ENCODE measurements around the gene ACSL5.
A peak's percentile ranks its signal among the peaks of the same experiment; 100 is the strongest.
"Not testable (repeated sequence)": the region's sequence is repeated elsewhere in the genome, so short reads cannot be mapped to it uniquely, and the experiment has no call there.

The ACSL5 gene

DNA sequence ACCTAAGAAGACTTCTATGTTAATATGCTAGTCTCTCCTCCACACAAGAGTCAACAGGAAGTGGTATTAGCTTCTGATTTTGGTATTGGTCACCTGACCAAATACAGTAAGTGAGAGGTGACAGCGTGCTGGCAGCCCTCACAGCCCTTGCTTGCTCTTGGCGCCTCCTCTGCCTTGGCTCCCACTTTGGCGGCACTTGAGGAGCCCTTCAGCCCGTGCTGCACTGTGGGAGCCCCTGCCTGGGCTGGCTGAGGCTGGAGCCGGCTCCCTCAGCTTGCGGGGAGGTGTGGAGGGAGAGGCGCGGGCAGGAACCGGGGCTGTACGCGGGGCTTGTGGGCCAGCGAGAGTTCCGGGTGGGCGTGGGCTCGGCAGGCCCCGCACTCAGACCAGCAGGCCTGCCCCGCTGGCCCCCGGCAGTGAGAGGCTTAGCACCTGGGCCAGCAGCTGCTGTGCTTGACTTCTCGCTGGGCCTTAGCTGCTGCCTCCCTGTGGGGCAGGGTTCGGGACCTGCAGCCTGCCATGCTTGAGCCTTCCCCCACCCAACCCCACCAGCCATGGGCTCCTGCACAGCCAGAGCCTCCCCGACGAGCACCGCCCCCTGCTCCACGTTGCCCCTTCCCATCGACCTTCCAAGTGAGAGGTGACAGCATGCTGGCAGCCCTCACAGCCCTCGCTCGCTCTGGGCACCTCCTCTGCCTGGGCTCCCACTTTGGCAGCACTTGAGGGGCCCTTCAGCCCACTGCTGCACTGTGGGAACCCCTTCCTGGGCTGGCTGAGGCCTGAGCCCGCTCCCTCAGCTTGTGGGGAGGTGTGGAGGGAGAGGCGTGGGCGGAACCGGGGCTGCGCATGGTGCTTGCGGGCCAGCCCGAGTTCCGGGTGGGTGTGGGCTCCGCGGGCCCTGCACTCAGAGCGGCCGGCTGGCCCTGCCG is 4.2 kb upstream of the ACSL5 start:
- intact Hi-C loops (cut with DNase I) = no loop called here
- peak in 1 of 42 donors; percentile 23 for DNase-seq

- intact Hi-C loops (cut with DNase I) = no loop called here
- peak in 1 of 42 donors; percentile 9 for DNase-seq
These were observed 3.5 kb upstream of the ACSL5 start for GRCh38 chr10:112370424-112370819.

- DNase-seq = peak in 1 of 42 donors; percentile 25
- intact Hi-C loops (cut with DNase I) = not testable (repeated sequence)
These were observed 2.6 kb upstream of the ACSL5 start for GRCh38 chr10:112371326-112371725.

DNA sequence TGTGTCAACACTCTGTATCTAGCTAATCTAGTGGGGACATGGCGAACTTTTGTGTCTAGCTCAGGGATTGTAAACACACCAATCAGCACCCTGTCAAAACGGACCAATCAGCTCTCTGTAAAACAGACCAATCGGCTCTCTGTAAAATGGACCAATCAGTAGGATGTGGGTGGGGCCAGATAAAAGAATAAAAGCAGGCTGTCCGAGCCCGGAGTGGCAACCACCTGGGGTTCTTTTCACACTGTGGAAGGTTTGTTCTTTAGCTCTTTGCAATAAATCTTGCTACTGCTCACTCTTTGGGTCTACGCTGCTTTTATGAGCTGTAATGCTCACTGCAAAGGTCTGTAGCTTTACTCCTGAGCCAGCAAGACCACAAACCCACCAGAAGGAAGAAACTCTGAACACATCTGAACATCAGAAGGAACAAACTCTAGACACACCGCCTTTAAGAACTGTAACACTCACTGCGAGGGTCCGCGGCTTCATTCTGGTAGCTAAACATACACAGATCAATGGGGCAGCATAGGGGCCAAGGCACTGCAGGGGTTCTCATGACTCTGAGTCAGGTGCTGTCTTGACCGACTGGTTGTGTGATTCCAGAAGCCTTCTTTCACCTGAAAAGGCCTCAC is 1.6 kb upstream of the ACSL5 start:
- DNase-seq; intact Hi-C loops (cut with DNase I): not testable (repeated sequence)

DNA sequence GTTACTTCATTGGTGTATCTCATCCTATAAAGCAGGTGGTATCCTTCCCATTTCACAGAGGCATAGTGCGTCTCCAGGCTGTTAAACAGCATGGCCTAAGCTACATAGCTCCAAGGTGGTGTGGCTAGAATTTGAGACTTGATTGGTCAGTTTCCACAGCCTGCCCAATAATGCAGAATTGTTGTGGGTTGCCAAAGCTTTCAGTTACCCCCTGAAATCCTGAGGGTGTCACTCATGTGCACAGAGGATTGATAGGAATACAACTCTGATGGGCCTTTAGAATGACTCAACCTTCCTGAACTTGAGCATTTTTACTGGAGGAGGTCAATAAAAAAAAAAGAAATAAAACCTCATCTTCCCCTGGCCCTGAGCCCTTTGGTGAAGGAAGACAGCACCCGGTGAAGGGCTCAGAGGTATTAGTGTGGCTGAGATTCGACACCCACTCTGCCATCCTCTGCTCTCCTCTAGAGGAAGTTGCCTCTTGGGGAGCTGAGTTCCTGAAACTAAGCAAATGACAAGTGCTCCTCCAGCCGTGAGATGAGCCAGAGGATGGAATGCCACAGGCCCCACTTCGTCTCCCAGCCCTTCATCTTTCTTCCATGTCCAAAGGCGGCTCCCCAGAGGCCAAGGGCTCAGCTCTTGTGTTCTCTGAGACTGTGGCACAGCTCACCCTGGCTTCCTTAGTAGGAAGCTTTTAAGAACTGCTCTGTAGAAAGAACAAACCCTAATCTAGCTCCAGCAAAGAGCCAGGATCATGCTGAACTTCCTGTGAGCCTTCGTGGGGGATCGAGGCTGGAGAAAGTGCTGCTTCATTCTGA is 1.0 kb downstream of the ACSL5 start:
- peak in 2 of 42 donors; percentile 20 to 44 for DNase-seq
- intact Hi-C loops (cut with DNase I) = no loop called here

DNA sequence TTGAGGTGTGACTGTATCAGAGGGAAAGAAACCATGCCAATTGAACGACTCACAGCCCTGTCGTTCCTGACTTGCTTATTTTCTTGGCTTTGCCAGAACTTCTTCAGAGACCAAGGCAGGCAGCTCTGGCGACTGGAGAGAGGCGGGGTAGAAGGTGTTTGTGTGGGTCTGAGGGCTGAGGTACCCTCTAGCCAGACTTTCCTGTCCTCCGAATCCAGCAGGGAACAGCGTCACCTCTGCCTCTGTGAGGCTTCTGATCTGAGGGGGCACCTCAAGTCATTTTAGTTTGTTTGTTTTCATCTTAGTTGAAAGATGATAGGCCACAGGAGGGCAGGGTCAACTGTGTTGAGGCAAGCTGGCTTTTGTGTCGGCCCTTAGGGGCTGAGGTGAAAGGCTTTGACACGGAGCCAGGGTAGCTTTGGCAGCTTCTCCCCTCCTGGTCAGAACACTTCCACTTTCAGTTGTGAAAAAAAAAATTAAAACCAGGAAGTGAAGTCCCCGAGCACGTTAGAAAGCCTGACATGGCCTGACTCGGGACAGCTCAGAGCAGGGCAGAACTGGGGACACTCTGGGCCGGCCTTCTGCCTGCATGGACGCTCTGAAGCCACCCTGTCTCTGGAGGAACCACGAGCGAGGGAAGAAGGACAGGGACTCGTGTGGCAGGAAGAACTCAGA is 1.9 kb downstream of the ACSL5 start:
- peak in 15 of 42 donors; percentile 4 to 50 (median 18) for DNase-seq
- intact Hi-C loops (cut with DNase I) = no loop called here

DNA sequence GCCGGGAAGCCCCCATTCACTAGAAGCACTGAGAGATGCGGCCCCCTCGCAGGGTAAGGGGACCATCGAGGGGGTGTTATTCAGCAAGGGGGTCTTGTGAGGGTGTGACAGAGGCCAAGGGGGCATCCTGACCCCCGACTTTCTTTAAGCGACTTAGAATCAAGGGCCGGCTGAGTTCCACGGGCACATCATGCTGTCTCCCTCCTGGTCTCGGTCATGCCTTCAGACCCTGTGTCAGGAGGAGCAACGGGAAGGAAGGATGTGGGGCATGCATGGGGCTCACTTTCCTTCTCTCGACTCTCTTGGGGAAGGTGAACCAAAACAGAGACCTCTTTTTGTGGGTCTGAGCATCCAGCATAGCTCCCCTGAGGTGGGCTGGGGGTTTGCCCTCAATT is 2.5 kb downstream of the ACSL5 start:
- peak in 1 of 42 donors; percentile 2 for DNase-seq
- intact Hi-C loops (cut with DNase I) = no loop called here

DNA sequence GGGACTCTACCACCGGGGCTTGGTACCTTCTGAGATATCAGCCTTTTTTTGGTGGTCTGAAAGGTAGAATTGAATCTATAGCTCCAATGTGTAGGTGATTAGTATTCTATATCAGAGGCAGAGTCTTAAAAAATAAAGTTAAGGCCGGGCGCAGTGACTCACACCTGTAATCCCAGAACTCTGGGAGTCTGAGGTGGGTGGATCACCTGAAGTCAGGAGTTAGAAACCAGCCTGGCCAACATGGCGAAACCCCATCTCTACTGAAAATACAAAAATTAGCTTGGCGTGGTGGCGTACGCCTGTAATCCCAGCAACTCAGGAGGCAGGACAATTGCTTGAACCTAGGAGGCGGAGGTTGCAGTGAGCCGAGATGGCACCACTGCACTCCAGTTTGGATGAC is 3.2 kb downstream of the ACSL5 start:
- intact Hi-C loops (cut with DNase I); DNase-seq: not testable (repeated sequence)

DNA sequence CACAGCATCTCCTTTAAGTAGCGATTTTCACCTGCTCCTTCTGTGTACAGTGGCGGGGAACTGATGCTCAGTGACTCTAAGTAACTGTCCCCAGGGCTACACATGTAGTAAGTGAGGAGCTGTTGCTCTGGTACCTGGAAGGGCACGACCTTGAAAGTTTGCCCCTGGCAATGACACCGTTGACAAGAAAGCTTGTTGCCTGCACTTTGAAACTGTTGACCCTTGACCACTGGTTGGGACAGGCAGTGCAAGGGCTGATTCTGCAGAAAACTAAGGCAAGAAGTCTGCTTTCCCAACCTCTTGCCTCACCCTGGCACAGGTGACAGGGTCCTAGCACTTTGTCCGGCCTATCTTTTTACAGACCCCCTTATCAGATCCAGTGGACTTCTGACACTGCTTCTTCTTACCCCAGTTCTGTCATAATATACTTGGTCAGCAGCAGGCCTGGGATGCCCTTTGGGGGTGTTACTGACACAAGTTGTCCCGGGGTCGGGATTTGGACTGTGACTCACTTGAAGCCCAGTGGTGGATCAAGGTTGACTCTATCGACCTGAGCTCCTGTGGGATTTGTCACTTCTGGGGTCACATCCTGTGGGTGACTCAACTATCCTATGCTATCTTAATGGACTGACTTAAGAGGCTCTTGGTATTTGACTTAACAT is 5.8 kb downstream of the ACSL5 start:
- no peak for DNase-seq
- intact Hi-C loops (cut with DNase I) = no loop called here

DNA sequence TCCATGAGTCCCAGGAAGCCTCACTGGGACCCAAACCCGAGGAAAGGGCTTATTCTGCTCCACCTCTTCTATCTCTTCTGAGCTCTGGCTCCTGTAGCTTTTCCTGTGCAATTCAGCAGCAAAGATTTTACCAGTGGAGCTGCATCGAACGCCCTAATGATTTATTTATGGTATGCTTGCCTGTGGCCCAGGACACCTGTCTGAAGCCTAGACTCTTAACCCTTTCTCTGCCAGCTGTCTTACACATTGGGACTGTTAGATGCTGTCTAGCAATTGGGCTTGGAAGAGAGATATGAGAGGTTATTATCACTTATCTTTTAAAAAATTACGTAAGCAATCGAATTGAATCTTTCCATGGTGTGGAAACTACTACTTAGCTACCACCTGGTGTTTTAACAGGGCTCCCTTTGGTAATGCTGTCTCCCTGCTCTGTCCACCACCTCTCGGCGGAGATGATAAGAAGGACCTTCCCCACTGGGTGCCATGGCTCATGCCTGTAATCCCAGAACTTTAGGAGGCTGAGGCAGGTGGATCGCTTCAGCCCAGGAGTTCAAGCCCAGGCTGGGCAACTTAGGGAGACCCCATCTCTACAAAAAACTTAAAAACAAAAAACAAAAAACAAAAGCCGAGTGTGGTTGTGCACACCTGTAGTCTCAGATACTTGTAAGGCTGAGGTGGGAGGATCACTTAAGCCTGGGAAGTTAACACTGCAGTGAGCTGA is 8.8 kb downstream of the ACSL5 start:
- intact Hi-C loops (cut with DNase I) = no loop called here
- DNase-seq = no peak

DNA sequence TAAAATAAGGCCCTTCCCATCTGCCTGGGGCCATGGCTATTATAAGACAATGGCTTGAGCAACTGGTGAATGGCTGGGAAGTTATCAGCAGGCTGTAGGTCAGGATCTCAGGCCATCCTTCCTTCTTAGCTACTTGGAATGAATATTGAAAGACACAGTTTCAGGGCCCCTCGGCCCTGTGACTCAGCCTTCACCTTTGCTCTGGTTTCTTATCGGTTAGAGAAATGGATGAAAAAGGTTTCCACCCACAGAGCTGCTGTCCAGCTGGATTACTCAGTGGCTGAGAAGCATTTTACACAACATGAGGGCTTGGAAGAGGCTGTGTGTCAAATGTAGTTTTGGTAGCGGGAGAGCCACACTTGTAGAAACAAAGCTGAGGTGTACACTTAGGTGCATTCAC is 9.4 kb downstream of the ACSL5 start:
- no peak for DNase-seq
- intact Hi-C loops (cut with DNase I) = no loop called here

- no peak for DNase-seq
- intact Hi-C loops (cut with DNase I) = no loop called here
These were observed 10.2 kb downstream of the ACSL5 start for GRCh38 chr10:112384141-112384540.

- intact Hi-C loops (cut with DNase I) = no loop called here
- DNase-seq = no peak
These were observed 11.3 kb downstream of the ACSL5 start for GRCh38 chr10:112385201-112385600.

DNA sequence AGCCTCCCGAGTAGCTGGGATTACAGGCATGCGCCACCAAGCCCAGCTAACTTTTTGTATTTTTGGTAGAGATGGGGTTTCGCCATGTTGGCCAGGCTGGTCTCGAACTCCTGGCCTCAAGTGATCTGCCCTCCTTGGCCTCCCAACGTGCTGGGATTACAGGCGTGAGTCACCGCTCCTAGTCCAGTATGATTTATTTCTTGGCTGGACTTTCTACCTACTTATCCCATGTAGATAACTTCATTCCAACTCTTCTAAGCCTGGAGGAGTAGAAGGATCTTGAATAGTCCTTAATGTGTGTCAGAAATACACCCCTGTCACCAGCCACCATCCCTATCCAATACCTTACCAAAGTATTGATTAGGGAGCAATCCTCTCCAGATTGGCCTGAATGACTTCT is 14.1 kb downstream of the ACSL5 start:
- DNase-seq; intact Hi-C loops (cut with DNase I): not testable (repeated sequence)

GRCh38 chr10:112388548-112388947 is 14.6 kb downstream of the ACSL5 start:
- no peak for DNase-seq
- intact Hi-C loops (cut with DNase I) = no loop called here

- peak in 16 of 42 donors; percentile 9 to 71 (median 26) for DNase-seq
- intact Hi-C loops (cut with DNase I) = no loop called here
These were observed 15.4 kb downstream of the ACSL5 start for GRCh38 chr10:112389271-112389822.

DNA sequence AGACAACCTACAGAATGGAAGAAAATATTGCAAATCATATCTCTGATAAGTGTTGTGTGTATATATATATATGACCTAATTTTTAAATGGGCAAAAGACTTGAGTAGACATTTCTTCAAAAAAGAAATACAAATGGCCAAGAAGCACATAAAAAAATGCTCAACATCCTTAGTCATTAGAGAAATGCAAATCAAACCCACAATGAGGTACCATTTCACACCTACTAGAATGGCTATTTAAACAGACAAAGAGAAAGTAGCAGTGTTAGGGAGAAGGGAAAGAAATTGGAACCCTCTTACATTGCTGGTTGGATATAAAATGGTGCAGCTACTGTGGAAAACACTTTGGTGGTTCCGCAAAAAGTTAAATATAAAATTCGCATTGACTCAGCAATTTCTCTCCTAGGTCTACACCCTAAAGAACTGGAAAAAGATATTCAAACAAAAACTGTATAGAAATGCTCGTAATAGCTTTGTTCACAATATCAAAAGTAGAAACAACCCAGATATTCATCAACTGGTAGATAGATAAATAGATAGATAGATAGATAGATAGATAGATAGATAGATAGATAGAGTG is 16.3 kb downstream of the ACSL5 start:
- intact Hi-C loops (cut with DNase I) = no loop called here
- no peak for DNase-seq
